HG02840 (cell line): ENCODE measurements around the gene KRT83.
"Not testable (repeated sequence)": the region's sequence is repeated elsewhere in the genome, so short reads cannot be mapped to it uniquely, and the experiment has no call there.

ENCODE experiments used
- ATAC-seq: cut with Tn5 transposase; IDR thresholded peaks from one replicate; pipeline ENCODE4 v1.9.1; 2021; ENCODE audit warnings: mild to moderate bottlenecking, moderate library complexity, moderate number of reproducible peaks; ENCODE audit not compliant: unreplicated experiment, low FRiP score

The KRT83 gene

DNA sequence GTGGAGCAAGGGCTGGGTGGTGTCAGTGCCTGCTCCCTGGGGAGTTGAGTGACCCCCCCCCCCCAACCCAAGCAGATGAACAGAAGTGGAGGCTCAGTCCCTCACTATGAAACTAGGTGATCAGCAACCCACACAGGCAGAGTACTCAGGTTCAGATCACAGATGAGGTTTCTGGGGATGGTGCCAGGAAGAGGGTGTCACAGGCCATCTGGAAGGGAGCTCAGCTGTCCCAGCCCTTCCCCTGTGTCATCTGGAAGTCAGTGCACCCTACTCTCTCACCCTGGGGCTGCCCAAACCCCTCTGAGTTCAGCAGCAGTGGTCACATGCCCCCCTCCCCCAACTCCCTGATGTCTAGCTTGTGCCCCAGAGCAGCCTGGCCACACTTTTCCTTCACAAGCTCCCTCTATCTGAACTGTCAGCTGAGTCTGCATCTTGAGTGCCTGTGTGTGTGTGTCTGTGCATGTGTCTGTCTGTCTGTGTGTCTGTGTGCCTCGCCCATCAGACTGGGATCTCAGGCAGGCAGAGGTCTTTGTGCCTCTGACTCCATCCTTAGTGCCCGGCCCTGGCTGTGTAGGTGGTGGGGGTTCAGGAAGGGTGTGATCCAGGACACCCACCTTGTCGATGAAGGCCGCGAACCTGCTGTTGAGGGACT lies 30.6 kb downstream of the KRT83 start:
- ATAC-seq, result not testable (repeated sequence)

DNA sequence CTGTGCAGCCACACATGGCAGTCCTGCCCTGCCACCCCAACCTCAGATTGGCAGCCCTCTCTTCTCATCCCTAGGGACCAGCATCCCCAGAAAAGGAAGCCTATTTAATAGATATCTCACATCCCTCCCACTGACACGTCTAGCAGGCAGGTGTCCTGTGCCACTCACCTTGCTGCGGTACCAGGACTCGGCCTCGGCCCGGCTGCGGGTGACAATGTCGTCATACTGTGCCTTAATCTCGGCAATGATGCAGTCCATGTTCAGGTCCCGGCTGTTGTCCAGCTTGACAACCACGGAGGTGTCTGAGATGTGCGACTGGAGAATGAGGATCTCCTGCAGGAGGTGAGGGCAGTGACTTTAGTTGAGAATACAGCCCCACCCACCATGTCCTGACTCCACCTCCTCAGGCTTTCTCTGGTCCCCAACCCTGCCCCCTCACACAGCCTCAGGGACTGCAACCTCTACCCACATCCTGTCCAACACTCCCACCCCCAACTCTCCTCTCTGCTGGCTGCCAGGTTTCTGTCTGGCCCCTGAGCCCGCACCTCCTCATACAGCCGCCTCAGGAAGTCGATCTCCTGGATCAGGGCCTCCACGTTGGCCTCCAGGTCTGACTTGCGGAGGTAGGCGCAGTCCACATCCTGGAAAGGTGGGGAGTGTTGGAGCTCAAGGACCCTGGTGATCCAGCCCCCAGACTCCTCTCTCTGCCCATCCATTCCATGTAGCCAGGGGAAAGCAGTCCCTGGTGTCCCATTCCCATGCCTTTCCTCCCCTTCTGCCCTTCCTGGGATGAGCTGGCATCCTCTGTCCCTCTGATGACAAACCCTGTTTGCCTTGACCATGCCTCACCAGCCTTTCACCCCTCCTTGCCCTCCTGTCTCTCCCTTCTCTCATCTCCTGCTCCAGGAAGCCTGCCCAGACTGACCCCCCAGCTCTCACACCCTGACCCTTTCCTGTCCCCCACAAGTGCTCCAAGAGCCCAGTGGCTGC lies 33.1 kb downstream of the KRT83 start:
- ATAC-seq, result not testable (repeated sequence)

DNA sequence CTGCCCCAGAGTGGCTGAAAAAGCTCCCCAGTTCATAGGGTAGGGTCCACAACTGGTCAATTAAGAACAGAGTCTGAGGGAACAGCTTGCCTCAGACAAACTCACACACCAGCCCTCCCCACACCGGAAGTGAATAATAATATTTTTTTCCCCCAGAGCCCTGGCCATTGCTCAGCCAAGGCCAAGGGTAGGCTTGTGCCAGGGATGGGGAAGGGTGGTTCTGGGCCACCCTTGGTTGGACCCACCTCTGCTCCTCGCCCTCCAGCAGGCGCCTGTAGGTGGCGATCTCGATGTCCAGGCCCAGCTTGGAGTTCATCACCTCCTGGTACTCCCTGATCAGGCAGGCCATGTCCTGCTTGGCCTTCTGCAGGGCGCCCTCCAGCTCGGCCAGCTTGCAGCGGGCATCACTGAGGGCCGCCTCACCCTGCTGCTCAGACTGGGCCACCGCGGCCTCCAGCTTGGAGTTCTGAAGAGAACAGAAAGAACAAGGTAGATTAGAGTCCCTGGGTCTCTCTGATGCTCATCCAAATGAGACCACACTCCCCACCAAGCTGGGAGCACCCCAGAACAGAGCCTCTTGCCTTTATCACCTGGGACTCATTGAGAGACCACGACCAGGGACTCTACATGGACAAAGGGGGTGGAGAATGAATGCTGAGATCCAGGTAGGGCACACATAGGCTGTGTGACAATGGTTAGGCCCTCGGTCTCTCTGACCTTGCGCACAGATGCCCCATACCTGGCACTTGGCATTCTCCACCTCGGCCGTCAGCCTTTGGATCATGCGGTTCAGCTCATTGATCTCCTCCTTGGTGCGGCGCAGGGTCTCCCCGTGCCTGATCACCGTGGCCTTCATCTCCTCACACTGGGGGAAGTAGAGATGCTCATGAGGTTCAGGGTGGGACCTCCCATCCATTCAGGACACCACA lies 34.1 kb downstream of the KRT83 start:
- not testable (repeated sequence) for ATAC-seq

DNA sequence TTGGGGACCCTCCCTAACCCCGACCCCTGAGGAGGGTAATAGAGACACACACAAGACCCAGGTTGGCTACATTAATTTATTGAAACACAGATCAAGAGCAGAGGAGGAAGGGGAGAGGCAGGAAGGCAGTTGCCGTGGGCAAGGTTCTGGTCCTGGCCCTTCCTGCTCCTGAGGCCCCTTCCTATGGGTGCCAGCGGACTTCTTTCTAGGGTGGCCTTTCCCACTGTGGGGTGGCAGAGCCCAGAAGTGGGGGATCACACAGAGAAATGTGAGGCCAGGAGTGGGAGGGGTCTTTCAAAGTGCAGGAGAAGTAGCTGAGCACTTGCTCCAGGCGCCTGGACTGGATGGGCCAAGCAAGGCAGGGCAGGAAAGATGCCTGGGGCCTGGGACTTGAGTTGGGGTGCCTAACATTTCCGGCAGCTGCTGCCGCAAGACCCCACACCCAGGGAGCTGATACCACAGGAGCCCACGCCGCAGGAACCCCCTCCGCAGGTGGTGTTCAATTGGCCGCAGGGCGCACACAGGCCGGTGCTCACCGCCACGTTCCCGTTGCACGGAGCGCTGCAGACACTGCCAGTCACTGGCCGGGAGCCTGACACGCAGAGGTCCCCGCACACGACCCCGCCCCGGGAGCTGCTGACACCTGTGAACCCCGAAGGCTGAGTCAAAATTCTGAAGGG lies 35.2 kb downstream of the KRT83 start:
- ATAC-seq, result no peak

DNA sequence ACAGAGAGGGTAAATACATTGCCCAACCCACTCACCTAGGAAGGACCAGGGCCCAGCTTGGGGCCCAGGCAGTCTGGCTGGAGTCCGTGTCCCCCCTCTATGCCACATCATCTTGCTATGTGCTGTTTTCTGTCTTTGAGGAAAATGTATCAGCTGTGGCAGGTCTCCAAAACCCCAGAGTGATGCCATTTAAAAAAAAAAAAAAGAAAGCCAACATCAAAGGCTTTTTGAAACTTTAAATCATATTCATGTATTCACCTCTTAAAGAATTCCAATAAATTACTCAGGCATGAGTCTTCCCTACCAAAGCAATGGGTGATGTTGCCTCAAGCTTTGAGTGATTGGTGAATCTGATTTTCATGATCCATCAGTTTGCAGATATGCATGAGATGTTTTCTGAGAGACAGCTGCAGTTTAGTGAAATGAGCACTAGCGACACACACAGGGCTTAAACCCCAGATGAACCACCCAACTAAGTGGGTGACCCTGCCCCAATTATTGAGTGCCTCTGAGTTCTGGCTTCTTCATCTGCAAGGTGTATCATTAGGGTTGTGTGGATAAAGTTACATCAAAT lies 35.9 kb downstream of the KRT83 start:
- ATAC-seq, result no peak

DNA sequence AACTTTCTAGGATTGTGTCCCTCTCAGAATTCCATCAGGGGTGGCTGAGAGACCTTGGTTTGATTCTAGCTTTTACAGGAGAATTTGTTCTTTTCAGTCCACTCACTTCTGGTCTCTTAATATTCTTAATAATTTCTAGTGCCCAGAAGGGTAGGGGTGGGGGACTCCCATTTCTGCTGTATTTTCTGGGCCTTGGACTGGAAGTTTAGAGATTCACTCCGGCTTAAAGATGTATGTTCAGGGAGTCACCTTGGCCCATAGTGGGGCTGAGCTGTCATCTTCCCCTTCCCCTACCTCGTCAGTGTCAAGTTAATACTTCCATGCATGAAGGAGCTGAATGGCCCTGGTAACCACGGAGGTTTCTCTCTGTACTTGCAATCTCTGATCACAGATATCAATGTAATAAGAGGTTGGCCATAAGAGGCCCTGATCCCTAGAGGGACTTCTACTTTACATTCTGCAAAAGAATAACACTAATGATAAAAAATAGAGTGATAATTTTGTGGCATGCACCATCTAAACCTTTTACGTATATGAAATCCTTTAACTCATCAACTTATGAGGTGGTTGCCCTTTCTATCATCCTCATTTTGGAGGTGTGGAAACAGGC lies 36.5 kb downstream of the KRT83 start:
- ATAC-seq, result no peak

DNA sequence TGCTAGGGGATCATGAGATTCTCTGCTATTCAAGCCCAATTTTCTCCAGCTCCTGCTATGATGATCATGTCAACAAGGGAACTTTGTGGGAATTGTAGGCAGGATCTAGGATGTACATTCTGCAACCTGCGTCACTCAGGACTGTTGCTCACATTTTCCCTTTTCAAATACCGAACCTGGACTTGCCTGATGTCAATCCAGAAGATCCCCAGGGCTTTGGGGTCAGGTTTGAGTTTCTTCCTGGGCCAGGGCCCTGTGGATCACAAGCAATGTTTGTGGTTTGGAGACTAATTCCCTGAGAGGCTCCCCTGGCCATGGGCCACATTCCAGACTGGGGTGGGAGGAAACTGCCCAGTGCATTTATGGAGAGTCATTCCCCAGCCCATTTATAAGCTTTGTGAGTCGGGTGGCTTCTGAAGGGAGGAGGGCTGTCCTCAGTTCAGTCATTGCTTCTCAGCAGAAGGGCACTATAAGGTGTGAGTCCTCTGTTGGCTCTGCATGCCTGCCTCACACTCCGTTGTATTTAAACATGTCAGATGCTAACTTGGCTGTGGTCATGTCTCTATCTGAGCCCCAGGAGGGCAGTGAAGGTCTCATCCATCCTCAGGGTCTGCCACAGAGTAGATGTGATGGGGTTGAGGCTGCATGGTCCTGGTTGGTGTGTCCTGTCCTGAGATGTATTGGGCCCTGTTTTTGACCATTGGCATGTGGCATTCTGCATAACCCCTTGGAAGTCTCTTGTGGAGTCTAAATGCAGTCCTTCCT lies 40.2 kb downstream of the KRT83 start:
- ATAC-seq, result no peak

DNA sequence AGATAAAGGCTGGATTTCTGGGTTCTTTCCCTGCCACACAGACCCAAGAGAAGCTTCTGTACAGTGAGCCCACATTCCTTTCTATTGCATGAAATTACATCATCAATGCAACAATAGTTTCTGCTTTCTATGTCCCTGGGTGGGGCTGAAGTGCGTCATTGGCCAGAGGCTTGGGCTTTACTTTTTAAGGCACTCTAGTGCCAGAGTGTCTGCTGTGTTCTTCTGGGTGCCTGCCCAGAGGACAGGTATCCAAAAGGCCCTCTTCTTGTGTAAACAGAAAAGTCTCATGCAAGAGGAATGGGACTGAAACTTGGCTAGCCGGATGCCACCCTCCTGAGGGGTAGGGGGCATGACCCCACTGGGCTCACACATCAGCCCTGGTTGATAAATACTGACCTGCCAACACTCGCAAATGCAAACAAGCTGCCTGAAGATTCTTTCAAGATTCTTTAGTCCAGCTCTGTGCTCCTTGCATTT lies 40.8 kb downstream of the KRT83 start:
- ATAC-seq, result no peak

DNA sequence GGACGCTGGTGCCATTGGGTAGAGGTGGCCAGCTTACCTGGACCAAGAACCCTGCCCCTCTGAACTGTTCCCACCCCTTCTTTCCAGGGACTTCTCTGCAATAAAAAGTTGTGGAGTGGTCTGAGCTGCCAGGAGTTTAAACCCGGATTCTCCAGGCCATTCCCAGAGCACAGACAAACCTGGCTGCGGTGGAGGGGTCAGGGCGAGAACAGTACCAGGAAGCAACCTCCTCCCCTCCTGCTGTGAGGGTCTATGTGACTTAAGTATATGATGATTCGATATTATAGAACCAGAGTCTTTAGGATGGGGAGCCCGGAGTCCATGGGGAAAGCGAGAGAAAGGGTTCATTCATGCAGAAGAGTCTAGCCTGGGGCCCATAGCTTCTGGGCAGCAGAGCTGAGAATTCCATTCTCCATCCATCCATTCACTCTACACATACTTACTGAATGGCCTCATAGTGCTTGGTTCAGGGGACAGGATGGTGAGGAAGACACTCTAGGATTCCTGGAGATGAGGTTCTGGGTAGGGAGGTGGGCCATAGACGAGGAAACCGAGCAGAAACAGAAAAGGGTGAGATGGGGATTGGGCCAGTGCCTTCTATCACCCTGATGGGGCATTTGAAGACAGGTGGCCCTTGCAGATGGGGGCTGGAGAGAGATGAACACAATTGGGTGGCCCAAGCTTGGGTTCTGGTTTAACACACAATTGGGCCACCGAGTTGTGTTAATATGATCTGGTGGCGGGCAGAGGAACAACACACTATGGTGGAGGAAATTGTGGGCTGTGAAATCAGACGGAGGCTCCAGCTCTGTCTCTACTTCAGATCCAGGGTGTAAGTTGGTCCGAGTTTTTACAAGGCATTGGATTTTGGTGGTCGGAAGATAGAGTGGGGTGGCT lies 41.5 kb downstream of the KRT83 start:
- no peak for ATAC-seq

DNA sequence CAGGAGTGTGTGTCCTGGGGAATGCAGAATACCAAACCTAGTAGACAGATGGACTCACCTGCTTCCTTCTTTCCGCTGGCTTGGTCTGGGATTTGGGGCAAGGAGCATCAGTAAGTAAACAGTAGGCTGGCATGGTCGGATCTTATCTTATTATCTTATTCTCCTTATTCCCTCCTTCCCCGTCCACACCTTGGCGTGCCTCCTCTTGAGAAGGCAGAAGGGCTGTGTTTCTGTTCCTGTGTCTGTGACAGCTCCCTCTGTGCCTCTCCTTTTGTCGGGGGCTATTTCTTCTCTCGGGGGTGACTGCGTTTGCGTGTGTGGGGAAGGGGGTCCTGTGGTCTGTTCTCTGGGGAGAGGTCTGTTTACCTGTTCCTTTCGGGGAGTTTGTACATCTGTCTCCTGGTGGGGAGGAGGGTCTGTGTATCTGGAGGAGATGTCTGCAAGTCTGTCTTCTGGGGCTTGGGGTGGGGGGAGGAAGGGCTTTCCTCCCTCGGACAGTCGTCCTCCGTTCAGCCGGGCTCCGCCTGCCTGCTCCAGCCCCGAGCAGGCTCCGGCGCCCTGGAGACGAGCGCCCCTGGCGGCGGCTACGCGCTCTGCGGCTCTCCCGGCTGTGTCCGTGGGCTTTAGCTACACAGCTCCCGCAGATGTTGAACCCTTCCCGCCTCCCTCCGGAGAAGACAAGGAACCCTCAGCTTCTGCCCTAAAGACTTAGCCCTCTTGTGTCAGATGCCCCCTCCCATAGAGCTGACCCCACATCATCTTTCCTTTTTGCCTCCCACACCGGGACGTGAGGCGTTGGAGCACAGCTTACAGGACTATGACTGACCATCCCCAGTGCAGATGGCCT lies 42.4 kb downstream of the KRT83 start:
- no peak for ATAC-seq

DNA sequence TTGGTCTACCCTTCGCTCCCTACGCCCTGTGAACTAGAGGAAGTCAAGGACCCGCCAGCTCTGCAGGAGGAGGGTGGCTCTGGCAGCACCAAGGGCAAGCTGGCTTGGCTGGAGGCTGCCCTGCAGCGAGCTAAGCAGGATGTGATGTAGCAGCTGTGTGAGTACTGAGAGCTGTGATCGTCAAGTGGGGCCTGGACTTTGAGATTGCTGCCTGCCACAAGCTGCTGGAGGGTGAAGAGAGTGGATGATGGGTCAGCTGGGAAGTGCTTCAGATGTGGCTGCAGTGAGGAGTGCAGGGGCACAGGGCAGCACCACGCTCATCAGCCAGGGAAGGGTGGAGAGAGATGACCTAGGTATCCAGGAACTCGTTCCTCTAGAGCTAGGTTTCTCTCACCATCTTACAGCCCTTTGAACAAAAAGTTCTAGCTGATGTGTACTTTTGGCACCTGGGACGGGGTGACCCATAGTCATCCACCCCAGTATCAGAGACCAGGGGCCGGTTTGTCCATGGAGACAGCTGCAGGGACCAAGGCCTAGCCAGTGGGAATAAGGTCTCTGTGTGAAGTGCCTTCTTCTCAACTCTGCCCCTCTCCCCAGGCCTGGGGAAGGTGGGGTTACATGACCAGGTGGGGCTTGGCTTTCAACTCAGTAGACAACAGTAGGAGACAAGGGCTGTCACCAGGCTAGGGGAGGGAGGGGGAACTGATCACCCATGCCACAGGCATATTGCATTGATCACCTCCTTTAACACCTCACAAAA lies 43.5 kb downstream of the KRT83 start:
- ATAC-seq, result no peak

DNA sequence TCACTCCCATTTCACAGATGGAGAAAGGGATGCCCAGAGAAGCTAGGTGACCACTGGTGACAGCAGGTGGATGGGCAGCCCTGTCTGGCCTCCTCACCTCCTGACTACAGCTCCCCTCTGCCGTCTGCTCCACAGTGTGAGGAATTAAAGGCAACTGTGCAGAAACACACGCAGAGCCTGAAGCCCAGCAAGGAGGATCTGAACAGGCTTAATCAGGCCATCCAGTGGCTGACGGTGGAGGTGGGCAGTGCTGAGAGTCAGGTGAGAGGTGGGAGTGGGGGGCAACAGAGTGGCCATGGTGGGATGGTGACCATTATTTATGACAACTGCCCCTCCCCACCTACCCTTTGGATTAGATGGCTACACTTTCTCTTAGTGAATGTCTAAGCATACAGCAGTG lies 45.5 kb downstream of the KRT83 start:
- ATAC-seq, result no peak

DNA sequence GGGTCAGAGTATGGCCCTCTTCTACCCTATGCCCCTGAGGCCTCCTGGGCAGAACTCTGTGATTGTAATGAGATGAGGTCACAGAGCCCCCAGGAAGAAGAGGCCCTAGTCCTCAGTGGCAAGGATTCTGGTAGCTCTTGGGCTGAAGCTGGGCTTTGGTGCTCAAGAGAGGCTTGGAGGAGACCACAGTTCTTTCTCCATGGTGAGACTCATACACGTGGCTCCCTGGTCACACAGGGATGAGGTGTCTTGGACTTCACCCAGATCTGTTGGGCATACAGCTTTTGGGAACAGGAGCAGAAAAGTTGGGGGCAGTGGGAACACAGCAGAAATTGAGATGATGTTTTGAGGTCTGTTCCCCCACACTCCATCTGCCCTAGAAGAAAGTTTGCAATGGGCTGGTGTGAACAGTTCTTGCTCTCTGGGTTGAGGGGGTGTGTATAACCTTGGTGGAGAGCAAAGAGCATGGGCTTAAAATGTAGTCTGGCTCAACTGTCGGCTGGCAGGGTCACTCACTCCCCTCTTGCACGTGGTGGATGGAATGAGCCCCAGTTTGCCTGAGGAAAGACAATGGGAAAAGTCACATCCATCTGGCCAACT lies 46.6 kb downstream of the KRT83 start, which contains the start of gene KRT86:
KRT86 (plus strand) TSS at position 125 of the 600 bp plus-strand sequence. CDS start 27,272 bp downstream, outside the sequence.
- no peak for ATAC-seq

DNA sequence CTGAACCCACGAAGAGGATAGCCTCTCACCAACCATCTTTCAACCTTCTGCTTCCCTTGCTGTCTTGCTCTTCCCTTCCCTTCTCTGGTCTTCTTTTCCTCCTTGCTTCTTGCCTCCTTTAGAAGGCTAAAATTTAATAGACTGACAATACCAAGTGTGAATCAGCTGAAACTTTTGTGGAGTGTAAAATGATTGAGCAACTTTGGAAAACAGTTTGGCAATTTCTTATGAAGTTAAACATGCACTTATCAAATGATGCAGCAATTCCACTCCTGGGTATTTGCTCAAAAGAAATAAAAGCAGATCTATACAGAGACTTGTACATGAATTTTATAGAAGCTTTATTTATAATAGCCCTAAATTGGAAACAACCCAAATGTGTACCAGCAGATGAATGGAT lies 50.0 kb downstream of the KRT83 start:
- no peak for ATAC-seq

DNA sequence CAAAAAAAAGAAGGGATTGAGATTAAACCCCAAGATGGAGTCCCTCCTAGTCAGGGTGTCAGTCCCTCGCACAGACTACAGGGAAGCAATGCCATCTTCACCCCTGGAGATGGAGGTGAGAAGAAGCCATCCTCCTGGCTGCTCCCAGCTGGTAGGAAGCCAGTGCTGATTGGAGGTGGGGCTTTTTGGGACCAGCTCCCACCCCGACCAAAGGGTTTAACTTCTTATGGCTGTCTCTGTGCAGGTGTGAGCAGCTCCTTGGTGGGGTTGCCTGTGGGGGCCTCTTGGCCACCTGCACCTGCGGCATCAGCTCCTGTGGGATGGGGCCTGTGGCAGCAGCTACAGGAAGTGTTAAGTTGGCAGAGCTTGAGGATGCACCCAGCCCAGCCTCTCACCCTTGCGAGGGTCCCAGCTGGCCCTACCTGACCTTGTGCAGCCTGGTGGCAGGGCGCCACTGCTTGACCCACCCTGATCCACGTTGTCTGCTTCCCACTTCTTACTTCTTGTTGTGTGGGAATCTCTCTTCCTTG lies 50.6 kb downstream of the KRT83 start:
- ATAC-seq, result no peak
